ENCODE measurements around the gene MAN1A2. TPM values are rescaled to one million over a fixed set of nuclear protein-coding genes. Genes with fewer than 3 reads are reported as not detected.

MAN1A2 gene
- total and polyA plus RNA-seq, 2 experiments from 2014 or later = 22.8 to 48.1 TPM

DNA sequence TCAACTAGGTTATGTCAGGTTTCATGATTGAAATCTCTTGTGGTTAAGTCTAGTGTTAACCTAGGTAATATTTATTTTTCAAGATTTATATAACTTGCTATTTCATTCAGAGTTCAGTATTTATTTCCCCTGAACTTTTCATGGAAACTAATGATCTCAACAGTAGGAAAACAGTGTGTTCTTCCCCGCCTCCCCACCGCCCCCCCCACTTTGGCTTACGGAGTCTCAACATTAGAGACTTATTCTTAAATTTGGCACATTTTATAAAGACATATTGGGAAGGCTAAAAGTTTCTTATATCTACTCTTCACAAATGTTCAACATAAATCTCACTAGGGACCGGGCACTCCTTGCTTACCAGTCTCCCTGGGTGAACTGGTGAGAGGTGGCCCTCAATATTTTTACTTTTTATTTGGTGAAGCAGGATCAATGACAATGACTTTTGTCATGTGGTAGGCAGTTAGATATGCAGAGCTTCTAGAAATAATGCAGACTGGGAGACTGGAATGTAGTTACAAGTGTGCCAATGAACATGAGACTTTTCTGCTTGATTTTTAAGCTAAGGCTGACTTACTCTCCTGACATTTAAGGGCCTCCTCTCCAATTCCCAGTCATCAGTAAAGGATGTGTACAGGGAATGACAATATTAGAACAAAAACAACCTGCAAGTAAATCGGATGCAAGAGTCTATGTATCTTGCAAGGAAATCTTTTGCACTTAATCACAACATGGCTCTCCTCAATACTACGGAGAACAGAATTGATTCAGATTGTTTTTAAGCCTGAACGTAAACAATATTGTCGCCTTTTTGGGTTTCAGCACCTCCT is 1.7 kb upstream of the MAN1A2 start:
- H2AFZ ChIP-seq = peak overlapping the region; percentile 89
- peaks cover 10% of the 10 kb centered on the region; the same call in 1 of the 2 replicates for H4K20me1 ChIP-seq (ENCODE audit: insufficient read depth)
- DNase-seq = peak; percentile 57
- TF ChIP-seq EZH2phosphoT487 (IDR thresholded peaks at IDR 0.05; ENCODE audit: insufficient read depth, low read depth) = no peak
- no peak for TF ChIP-seq EZH2 (IDR thresholded peaks at IDR 0.05; ENCODE audit: insufficient read depth, poor library complexity, severe bottlenecking)
- peaks cover 49% of the 10 kb centered on the region for H3K79me2 ChIP-seq (ENCODE audit: insufficient read depth)
- H3K4me3 ChIP-seq = peak overlapping the region; percentile 95
- peak overlapping the region; percentile 77 for H3K27ac ChIP-seq
- peaks cover 13% of the 10 kb centered on the region for H3F3A ChIP-seq (ENCODE audit: insufficient read depth)
- peak overlapping the region; percentile 86 for H3K9ac ChIP-seq
- WGBS, 2 experiments (ENCODE audit: low coverage in 1 of 2, low lambda C conversion rate in 2 of 2, missing lambda C conversion rate in 2 of 2) = 32 to 33% methylated on average over 8 of the region's 8 CpGs
- H3K4me2 ChIP-seq (ENCODE audit: unreplicated experiment) = peak overlapping the region; percentile 99
- no peaks in the 10 kb centered on the region for H3K9me3 ChIP-seq (ENCODE audit: low read depth)
- in situ Hi-C loops (cut with MboI) = no loop called here
- no peaks in the 10 kb centered on the region for H3K36me3 ChIP-seq (ENCODE audit: low read depth)
- no peaks in the 10 kb centered on the region for H3K9me2 ChIP-seq (ENCODE audit: insufficient read depth)
- H3K27me3 ChIP-seq (replicated peaks; ENCODE audit: insufficient read depth) = no peaks in the 10 kb centered on the region
- peaks cover 27% of the 10 kb centered on the region for H3K4me1 ChIP-seq (ENCODE audit: insufficient read depth)

DNA sequence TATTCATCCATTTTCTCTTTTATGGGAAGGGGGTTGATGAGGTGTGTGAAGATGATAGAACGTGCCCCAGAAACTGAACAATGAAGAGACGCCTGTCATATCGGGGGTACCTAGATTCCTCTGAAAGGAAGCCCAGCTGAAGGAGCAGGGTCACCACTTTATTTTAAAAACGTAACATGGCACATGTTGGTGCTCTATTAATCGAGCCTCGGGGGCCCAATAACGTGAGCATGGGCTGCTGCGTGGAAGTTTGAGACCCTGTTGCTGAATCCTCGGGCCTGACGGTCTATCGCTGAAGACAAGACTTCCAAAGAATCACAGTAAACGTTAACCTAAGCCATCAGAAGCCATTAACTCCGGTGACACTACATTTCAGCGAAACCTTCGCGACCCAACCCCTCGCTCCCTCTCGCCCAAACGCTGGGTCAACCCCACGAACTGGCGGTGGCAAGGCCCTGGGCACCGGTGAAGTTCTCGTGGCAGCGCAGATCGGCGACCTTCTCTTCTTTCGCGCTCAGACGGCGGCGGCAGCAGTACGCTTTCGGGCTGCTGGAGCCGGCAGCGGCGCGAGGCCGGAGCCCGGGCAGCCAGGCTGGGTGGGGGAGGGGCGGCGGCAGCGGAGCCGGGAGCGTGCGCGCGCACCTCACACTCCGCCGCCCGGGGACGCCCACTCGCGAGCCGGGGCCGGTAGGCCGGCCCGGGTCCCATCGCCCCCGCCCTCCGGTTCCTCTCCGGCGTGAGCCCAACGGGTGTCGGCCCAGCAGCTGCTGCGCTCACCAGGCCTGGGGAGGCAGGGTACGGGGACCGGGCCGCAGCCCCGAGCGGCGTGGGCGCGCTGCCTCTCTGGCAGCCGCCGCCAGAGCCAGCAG is 838 bp upstream of the MAN1A2 start:
- H3F3A ChIP-seq (ENCODE audit: insufficient read depth) = peaks cover 13% of the 10 kb centered on the region
- in situ Hi-C loops (cut with MboI) = no loop called here
- peaks cover 10% of the 10 kb centered on the region; the same call in 1 of the 2 replicates for H4K20me1 ChIP-seq (ENCODE audit: insufficient read depth)
- H3K4me1 ChIP-seq (ENCODE audit: insufficient read depth) = peaks cover 36% of the 10 kb centered on the region
- H3K9ac ChIP-seq = peak overlapping the region; percentile 86
- no peaks in the 10 kb centered on the region for H3K27me3 ChIP-seq (replicated peaks; ENCODE audit: insufficient read depth)
- H3K4me3 ChIP-seq = peak overlapping the region; percentile 95
- no peaks in the 10 kb centered on the region for H3K9me2 ChIP-seq (ENCODE audit: insufficient read depth)
- DNase-seq = peak; percentile 90
- 1 to 2% methylated on average over 51 of the region's 75 CpGs for WGBS, 2 experiments (ENCODE audit: low coverage in 1 of 2, low lambda C conversion rate in 2 of 2, missing lambda C conversion rate in 2 of 2)
- peak overlapping the region; percentile 89 for H2AFZ ChIP-seq
- TF ChIP-seq EZH2phosphoT487 (IDR thresholded peaks at IDR 0.05; ENCODE audit: insufficient read depth, low read depth) = no peak
- TF ChIP-seq EZH2 (IDR thresholded peaks at IDR 0.05; ENCODE audit: insufficient read depth, poor library complexity, severe bottlenecking) = no peak
- H3K27ac ChIP-seq = peak overlapping the region; percentile 77
- peaks cover 58% of the 10 kb centered on the region for H3K79me2 ChIP-seq (ENCODE audit: insufficient read depth)
- no peaks in the 10 kb centered on the region for H3K9me3 ChIP-seq (ENCODE audit: low read depth)
- H3K4me2 ChIP-seq (ENCODE audit: unreplicated experiment) = peak overlapping the region; percentile 99
- no peaks in the 10 kb centered on the region for H3K36me3 ChIP-seq (ENCODE audit: low read depth)

DNA sequence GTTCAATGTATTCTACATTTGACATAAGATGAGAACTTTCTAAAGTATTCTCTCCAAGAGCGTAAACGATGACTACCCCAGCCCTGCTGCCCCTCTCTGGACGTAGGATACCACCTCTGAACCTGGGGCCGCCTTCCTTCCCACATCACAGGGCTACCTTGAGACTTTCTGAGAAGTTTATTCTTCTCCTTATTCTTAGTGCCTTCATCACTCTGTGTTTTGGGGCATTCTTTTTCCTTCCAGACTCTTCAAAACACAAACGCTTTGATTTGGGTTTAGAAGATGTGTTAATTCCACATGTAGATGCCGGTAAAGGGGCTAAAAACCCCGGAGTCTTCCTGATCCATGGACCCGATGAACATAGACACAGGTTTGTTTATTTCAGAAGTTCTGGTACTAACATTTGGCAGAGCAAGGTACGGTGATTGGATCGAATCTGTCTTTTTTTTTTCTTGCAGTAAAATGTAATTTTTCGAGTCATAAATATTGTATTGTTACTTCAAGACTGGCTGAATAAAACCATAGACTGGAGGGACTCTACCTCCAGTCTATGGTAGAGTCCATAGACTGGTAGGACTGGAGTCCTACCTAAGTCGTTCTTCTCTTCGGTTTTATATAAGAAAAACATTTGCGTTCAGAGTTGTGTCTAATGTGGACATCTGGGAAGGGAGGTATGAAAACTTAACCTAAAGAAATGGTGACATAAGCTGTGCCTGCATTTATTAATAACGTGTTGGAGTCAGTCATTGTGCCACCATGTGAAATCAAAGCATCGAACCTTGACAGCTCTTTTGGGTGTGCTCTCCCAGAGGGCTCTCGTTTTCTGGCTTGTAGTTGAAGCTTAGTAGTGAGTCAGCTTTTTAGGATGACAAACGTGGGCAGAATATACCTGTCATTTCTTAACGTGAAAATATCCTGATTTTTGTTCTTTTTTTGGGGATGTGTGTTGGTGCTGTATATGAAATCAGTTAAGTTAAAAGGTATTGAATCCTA is 1.2 kb downstream of the MAN1A2 start:
- Histone ChIP-seq H3K4me3 (peak overlapping the region; percentile 95), H3K36me3 (ENCODE audit: low read depth) (no peaks in the 10 kb centered on the region), H3K9me2 (ENCODE audit: insufficient read depth) (no peaks in the 10 kb centered on the region), H3K4me2 (ENCODE audit: unreplicated experiment) (peak overlapping the region; percentile 99), H4K20me1 (ENCODE audit: insufficient read depth) (peaks cover 10% of the 10 kb centered on the region; the same call in 1 of the 2 replicates), H2AFZ (peak overlapping the region; percentile 89), H3K27ac (peak overlapping the region; percentile 77; the same call in 1 of the 2 replicates), H3K79me2 (ENCODE audit: insufficient read depth) (peaks cover 78% of the 10 kb centered on the region), H3K9me3 (ENCODE audit: low read depth) (no peaks in the 10 kb centered on the region), H3K4me1 (ENCODE audit: insufficient read depth) (peaks cover 44% of the 10 kb centered on the region), H3K9ac (peak overlapping the region; percentile 86), H3K27me3 (replicated peaks; ENCODE audit: insufficient read depth) (no peaks in the 10 kb centered on the region), H3F3A (ENCODE audit: insufficient read depth) (peaks cover 13% of the 10 kb centered on the region)
- WGBS, 2 experiments (ENCODE audit: low coverage in 1 of 2, low lambda C conversion rate in 2 of 2, missing lambda C conversion rate in 2 of 2) = 1% methylated on average over 19 of the region's 19 CpGs
- in situ Hi-C loops (cut with MboI) = no loop called here
- DNase-seq = peak; percentile 67
- TF ChIP-seq EZH2 (IDR thresholded peaks at IDR 0.05; ENCODE audit: insufficient read depth, poor library complexity, severe bottlenecking) = no peak
